Stimulated activated naive CD8-positive, alpha-beta T cell treated with anti-CD3 and anti-CD28 coated beads, Interleukin-15, Interleukin-2, amounts not matched to agents 100 U/mL and 50 U/mL, for 24 hours (primary cell): ENCODE results near the gene GJA1.
A peak's percentile ranks its signal among the peaks of the same experiment; 100 is the strongest.
"Not testable (repeated sequence)": the region's sequence is repeated elsewhere in the genome, so short reads cannot be mapped to it uniquely, and the experiment has no call there.

Experiments used
- ATAC-seq: fragments of 150-1000 bp; cut with Tn5 transposase; one replicate; pipeline ENCODE4 v1.10.0; 2021
- DNase-seq: peaks from one replicate; pipeline ENCODE4 v3.0.0; 2021

Gene GJA1

GRCh38 chr6:121436960-121437850 is 1.8 kb downstream of the GJA1 start:
- peak; percentile 33 for DNase-seq
- ATAC-seq = no peak

- ATAC-seq = no peak
- DNase-seq = no peak
Observed at GRCh38 chr6:121437851-121438651, 2.6 kb downstream of the GJA1 start.

GRCh38 chr6:121438869-121439268 is 3.4 kb downstream of the GJA1 start:
- no peak for DNase-seq
- no peak for ATAC-seq

- no peak for ATAC-seq
- no peak for DNase-seq
Observed at GRCh38 chr6:121439475-121439874, 4.0 kb downstream of the GJA1 start.

GRCh38 chr6:121439926-121440325 is 4.5 kb downstream of the GJA1 start:
- ATAC-seq (no peak), DNase-seq (no peak)

- no peak for DNase-seq
- no peak for ATAC-seq
Observed at GRCh38 chr6:121441477-121441876, 6.0 kb downstream of the GJA1 start.

- no peak for ATAC-seq
- DNase-seq = no peak
Observed at GRCh38 chr6:121442576-121442975, 7.1 kb downstream of the GJA1 start.

- no peak for ATAC-seq
- no peak for DNase-seq
Observed at GRCh38 chr6:121443971-121444541, 8.6 kb downstream of the GJA1 start.

- ATAC-seq, DNase-seq: not testable (repeated sequence)
Observed at GRCh38 chr6:121446705-121447104, 11.3 kb downstream of the GJA1 start.

GRCh38 chr6:121447746-121448145 is 12.3 kb downstream of the GJA1 start:
- not testable (repeated sequence) for ATAC-seq, DNase-seq

- not testable (repeated sequence) for ATAC-seq, DNase-seq
Observed at GRCh38 chr6:121448528-121448927, 13.1 kb downstream of the GJA1 start.

- DNase-seq (no peak), ATAC-seq (no peak)
Observed at GRCh38 chr6:121449331-121449730, 13.9 kb downstream of the GJA1 start.

- DNase-seq (no peak), ATAC-seq (no peak)
Observed at GRCh38 chr6:121450242-121450641, 14.8 kb downstream of the GJA1 start.

- ATAC-seq (no peak), DNase-seq (no peak)
Observed at GRCh38 chr6:121451250-121451649, 15.8 kb downstream of the GJA1 start.

- ATAC-seq = no peak
- DNase-seq = no peak
Observed at GRCh38 chr6:121453191-121453590, 17.7 kb downstream of the GJA1 start.

- no peak for DNase-seq
- ATAC-seq = no peak
Observed at GRCh38 chr6:121460170-121460569, 24.7 kb downstream of the GJA1 start.

GRCh38 chr6:121463087-121463486 is 27.6 kb downstream of the GJA1 start:
- ATAC-seq (no peak), DNase-seq (no peak)

GRCh38 chr6:121465101-121465500 is 29.7 kb downstream of the GJA1 start:
- no peak for DNase-seq
- ATAC-seq = no peak

- ATAC-seq (no peak), DNase-seq (no peak)
Observed at GRCh38 chr6:121479486-121480098, 44.1 kb downstream of the GJA1 start.

- DNase-seq (no peak), ATAC-seq (no peak)
Observed at GRCh38 chr6:121480099-121480713, 44.8 kb downstream of the GJA1 start.

GRCh38 chr6:121482004-121482693 is 46.7 kb downstream of the GJA1 start:
- DNase-seq (no peak), ATAC-seq (no peak)
